Uterus (tissue), 4 donors: Measurements from ENCODE around the gene PLXNC1. TPM values are rescaled to one million over a fixed set of nuclear protein-coding genes. Genes with fewer than 3 reads are reported as not detected.

Experiments
- DNase-seq, 2 donors: peaks; one replicate each; pipeline ENCODE4 v3.0.0-alpha.2; 2019 to 2020
- H3K27ac ChIP-seq, 2 donors: fragments of 200-600 bp; sonication (generic); 1 replicate in 1 of 2; 2 replicates in 1 of 2; pipeline ENCODE4 v1.5.1; 2016 to 2018
- H3K27me3 ChIP-seq, 2 donors: fragments of 200-600 bp; sonication (generic); one replicate each; pipeline ENCODE4 v1.5.1; 2018 to 2019; ENCODE audit warnings: control low read depth in 1 of 2
- H3K36me3 ChIP-seq, 2 donors: fragments of 200-600 bp; sonication (generic); one replicate each; pipeline ENCODE4 v1.5.1; 2019; ENCODE audit warnings: control low read depth in 1 of 2
- H3K4me1 ChIP-seq, 2 donors: fragments of 200-600 bp; sonication (generic); one replicate each; pipeline ENCODE4 v1.5.1; 2018 to 2019; ENCODE audit warnings: control low read depth in 1 of 2
- H3K4me3 ChIP-seq, 2 donors: fragments of 200-600 bp; sonication (generic); 1 replicate in 1 of 2; 2 replicates in 1 of 2; pipeline ENCODE4 v1.5.1; 2018 to 2019; ENCODE audit warnings: mild to moderate bottlenecking in 1 of 2
- H3K9me3 ChIP-seq, 2 donors: fragments of 200-600 bp; sonication (generic); one replicate each; pipeline ENCODE4 v1.5.1; 2019; ENCODE audit warnings: control low read depth in 1 of 2
- CTCF ChIP-seq, 4 experiments: fragments of 200-600 bp in 2 of 4; fragments of 450-650 bp in 2 of 4; sonication (generic) in 2 of 4; IDR thresholded peaks; one replicate each; pipeline ENCODE4 v1.5.1; 2016 to 2019; ENCODE audit warnings: antibody characterized with exemption in 4 of 4, mild to moderate bottlenecking in 2 of 4, moderate library complexity in 1 of 4
- POLR2A ChIP-seq, 2 donors: fragments of 450-650 bp; IDR thresholded peaks; one replicate each; pipeline ENCODE4 v1.6.1; 2016; ENCODE audit warnings: antibody characterized with exemption in 2 of 2, mild to moderate bottlenecking in 1 of 2, moderate library complexity in 1 of 2
- intact Hi-C: fragments of 100-400 bp; cut with DNase I; formaldehyde crosslinking; loops from one replicate; pipeline ENCODE4 v1.15.1; 2023; ENCODE audit warnings: low total_unique reads
- total RNA-seq, 4 donors: library from RNA; depleted of rRNA in 3 of 4; stranded (reverse); fragments of >200 nt in 3 of 4; gene quantifications; one replicate each; pipeline versions ENCODE4 v1.1.0 to v1.2.4, GENCODE V29; 2014 to 2023
- donor health status: DM: yes; HTN: yes; CAD: no.

The PLXNC1 gene
- total RNA-seq, 4 donors from 2014 or later: 11.6 to 23.8 (median 16.3) TPM

- H3K4me3 ChIP-seq: no peak overlapping the region
- TF ChIP-seq POLR2A (IDR thresholded peaks at IDR 0.05) (no peak), CTCF (IDR thresholded peaks at IDR 0.05) (no peak)
- H3K27ac ChIP-seq: no peak overlapping the region
- intact Hi-C loops: no loop called here
- no peaks in the 10 kb centered on the region for H3K36me3 ChIP-seq
- no peaks in the 10 kb centered on the region for H3K4me1 ChIP-seq
- no peak for DNase-seq
- no peaks in the 10 kb centered on the region for H3K27me3 ChIP-seq
- no peaks in the 10 kb centered on the region for H3K9me3 ChIP-seq
Measured at GRCh38 chr12:94255006-94255405, 106.6 kb downstream of the PLXNC1 start.

GRCh38 chr12:94255428-94255827, 107.1 kb downstream of the PLXNC1 start:
- no peaks in the 10 kb centered on the region for H3K4me1 ChIP-seq
- no peak for DNase-seq
- intact Hi-C loops: no loop called here
- no peaks in the 10 kb centered on the region for H3K9me3 ChIP-seq
- no peak for TF ChIP-seq POLR2A (IDR thresholded peaks at IDR 0.05)
- no peak for TF ChIP-seq CTCF (IDR thresholded peaks at IDR 0.05)
- no peak overlapping the region for H3K4me3 ChIP-seq
- H3K36me3 ChIP-seq: no peaks in the 10 kb centered on the region
- H3K27me3 ChIP-seq: no peaks in the 10 kb centered on the region
- no peak overlapping the region for H3K27ac ChIP-seq

- no peaks in the 10 kb centered on the region for H3K27me3 ChIP-seq
- no peak overlapping the region for H3K27ac ChIP-seq
- H3K4me1 ChIP-seq: no peaks in the 10 kb centered on the region
- no peak for DNase-seq
- TF ChIP-seq CTCF (IDR thresholded peaks at IDR 0.05) (no peak), POLR2A (IDR thresholded peaks at IDR 0.05) (no peak)
- no peaks in the 10 kb centered on the region for H3K36me3 ChIP-seq
- intact Hi-C loops: no loop called here
- H3K9me3 ChIP-seq: no peaks in the 10 kb centered on the region
- no peak overlapping the region for H3K4me3 ChIP-seq
Measured at GRCh38 chr12:94258593-94258992, 110.2 kb downstream of the PLXNC1 start.

- Histone ChIP-seq H3K27ac (no peak overlapping the region), H3K27me3 (no peaks in the 10 kb centered on the region), H3K36me3 (no peaks in the 10 kb centered on the region), H3K9me3 (no peaks in the 10 kb centered on the region), H3K4me3 (no peak overlapping the region), H3K4me1 (no peaks in the 10 kb centered on the region)
- no peak for DNase-seq
- no peak for TF ChIP-seq POLR2A (IDR thresholded peaks at IDR 0.05)
- TF ChIP-seq CTCF (IDR thresholded peaks at IDR 0.05): no peak
- intact Hi-C loops: no loop called here
Measured at GRCh38 chr12:94260017-94260416, 111.6 kb downstream of the PLXNC1 start.

GRCh38 chr12:94260717-94261116, 112.3 kb downstream of the PLXNC1 start:
- H3K4me1 ChIP-seq: no peaks in the 10 kb centered on the region
- no peaks in the 10 kb centered on the region for H3K36me3 ChIP-seq
- H3K27ac ChIP-seq: peak overlapping the region; percentile 91 to 98
- intact Hi-C loops: no loop called here
- DNase-seq: no peak
- no peaks in the 10 kb centered on the region for H3K9me3 ChIP-seq
- no peaks in the 10 kb centered on the region for H3K27me3 ChIP-seq
- TF ChIP-seq CTCF (IDR thresholded peaks at IDR 0.05) (no peak), POLR2A (IDR thresholded peaks at IDR 0.05) (no peak)
- H3K4me3 ChIP-seq: no peak overlapping the region
